Naive thymus-derived CD8-positive, alpha-beta T cell (primary cell): Measurements from ENCODE around the gene PDE4D. TPM values are rescaled to one million over a fixed set of nuclear protein-coding genes. Genes with fewer than 3 reads are reported as not detected.
"Not testable (repeated sequence)": the region's sequence is repeated elsewhere in the genome, so short reads cannot be mapped to it uniquely, and the experiment has no call there.

Experiments used
- ATAC-seq, 2 donors: fragments of 150-1000 bp; cut with Tn5 transposase in 1 of 2; sonication (Bioruptor Pico), chemical (Tn5 transposase) in 1 of 2; 1 replicate in 1 of 2; 2 replicates in 1 of 2; pipeline ENCODE4 v1.10.0; 2021; ENCODE audit warnings: mild to moderate bottlenecking in 2 of 2, moderate library complexity in 2 of 2
- POLR2A ChIA-PET: fragments of 350-600 bp; sonication (Branson Sonifier 250); formaldehyde crosslinking; loops from one replicate; lab custom pipeline; 2021; ENCODE audit warnings: antibody characterized with exemption; lab: Charles Lee
- DNase-seq, 10 donors: peaks; one replicate each; pipeline versions ENCODE4 v3.0.0 to v3.0.0-alpha.2; 2020 to 2022
- H3K27ac Mint-ChIP-seq, 10 donors: one replicate each; pipeline ENCODE4 v1.8.0; 2020 to 2022; ENCODE audit warnings: mild to moderate bottlenecking in 10 of 10, mixed read lengths in 10 of 10, moderate library complexity in 4 of 10, inconsistent platforms in 1 of 10
- H3K27me3 Mint-ChIP-seq, 5 donors: one replicate each; pipeline ENCODE4 v1.8.0; 2021 to 2022; ENCODE audit warnings: mixed read lengths in 5 of 5
- H3K36me3 Mint-ChIP-seq, 3 donors: one replicate each; pipeline ENCODE4 v1.8.0; 2020 to 2022; ENCODE audit warnings: mixed read lengths in 3 of 3, mild to moderate bottlenecking in 2 of 3, inconsistent platforms in 1 of 3
- H3K4me1 Mint-ChIP-seq, 4 donors: one replicate each; pipeline ENCODE4 v1.8.0; 2021 to 2022; ENCODE audit warnings: mixed read lengths in 4 of 4
- H3K4me3 Mint-ChIP-seq, 10 donors: one replicate each; pipeline ENCODE4 v1.8.0; 2020 to 2022; ENCODE audit warnings: mild to moderate bottlenecking in 10 of 10, mixed read lengths in 10 of 10, moderate library complexity in 6 of 10, inconsistent platforms in 1 of 10
- H3K9me3 Mint-ChIP-seq, 9 donors: one replicate each; pipeline ENCODE4 v1.8.0; 2020 to 2022; ENCODE audit warnings: mixed read lengths in 9 of 9, mild to moderate bottlenecking in 3 of 9, inconsistent platforms in 1 of 9, moderate library complexity in 1 of 9
- polyA plus RNA-seq, 3 donors: library from polyadenylated mRNA; unstranded; fragments of 300-500 nt; fragmentation: Illumina TruSeq; gene quantifications; one replicate each; pipeline ENCODE4 v1.2.3, GENCODE V29; 2021
- total RNA-seq, 8 experiments: library from RNA in 2 of 8; stranded (reverse) in 2 of 8; gene quantifications; one replicate each; pipeline ENCODE4 v1.2.3 and lab custom pipeline; 2021 to 2026

The PDE4D gene
- total and polyA plus RNA-seq, 5 experiments from 2014 or later: 5.8 to 35.9 (median 8.8) TPM

DNA sequence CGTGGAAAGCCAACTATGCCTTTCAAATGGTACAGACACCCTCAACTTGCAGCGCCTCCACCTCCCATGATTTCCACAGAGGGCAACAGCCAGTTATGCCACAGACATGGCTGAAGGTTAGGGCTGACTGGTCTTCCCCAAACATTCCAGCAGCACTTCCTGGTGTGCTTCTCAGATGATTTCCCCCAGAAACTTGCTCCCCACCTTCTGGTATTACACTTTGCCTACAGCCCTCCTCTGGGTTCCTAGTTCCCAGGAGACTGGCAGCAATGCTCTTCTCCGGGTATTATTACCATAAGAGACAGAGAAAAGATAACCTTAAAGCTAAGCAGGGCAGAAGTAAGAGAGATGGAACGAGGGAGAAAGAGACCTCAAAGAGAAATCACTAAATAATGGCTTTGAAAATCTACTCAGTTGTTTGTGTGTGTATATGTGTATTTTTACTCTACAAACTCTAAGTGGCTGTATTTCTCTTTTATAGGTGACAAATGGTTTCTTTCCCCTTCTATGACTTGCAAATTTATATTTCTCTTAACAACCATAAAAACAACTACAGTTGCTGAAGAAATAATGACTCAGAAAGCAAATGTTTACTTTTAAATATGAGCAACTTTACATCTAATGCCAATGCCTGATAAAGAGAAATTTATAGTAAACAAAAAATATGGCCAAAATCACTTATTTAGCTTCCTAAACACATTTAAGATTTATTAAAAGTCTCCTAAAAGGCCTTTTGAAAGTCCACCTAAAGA is 133.8 kb downstream of the PDE4D start:
- DNase-seq (no peak), ATAC-seq (no peak)
- H3K36me3 Mint-ChIP-seq: no peaks in the 10 kb centered on the region
- peaks cover 0 to 9% (median 0%) of the 10 kb centered on the region in 4 donors for H3K4me1 Mint-ChIP-seq
- H3K27ac Mint-ChIP-seq: no peak overlapping the region
- H3K27me3 Mint-ChIP-seq: peaks cover 0 to 4% (median 0%) of the 10 kb centered on the region in 5 donors
- no peak overlapping the region for H3K4me3 Mint-ChIP-seq
- POLR2A ChIA-PET: no interaction called here
- no peaks in the 10 kb centered on the region for H3K9me3 Mint-ChIP-seq

DNA sequence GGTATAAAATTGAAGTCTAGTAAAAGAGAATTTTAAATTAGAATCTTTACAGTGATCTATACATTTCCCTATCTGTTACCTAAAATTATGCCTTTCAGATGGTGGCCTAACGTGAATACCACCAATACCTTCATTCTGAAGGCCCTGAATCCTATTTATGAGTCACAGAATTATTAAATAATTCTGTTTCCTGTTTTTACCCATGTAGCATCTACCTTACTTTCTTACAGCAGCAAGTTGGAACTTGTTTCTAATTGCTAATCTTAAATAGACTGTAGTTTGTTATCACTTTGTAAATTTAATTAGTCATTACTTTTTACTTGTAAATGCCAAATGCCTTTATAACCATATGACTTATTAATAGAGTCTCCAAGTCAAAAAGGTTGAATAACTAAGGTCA is 135.0 kb downstream of the PDE4D start:
- Mint-ChIP-seq H3K4me1 (peaks cover 0 to 1% (median 0%) of the 10 kb centered on the region in 4 donors), H3K36me3 (no peaks in the 10 kb centered on the region), H3K9me3 (no peaks in the 10 kb centered on the region), H3K27ac (no peak overlapping the region), H3K4me3 (no peak overlapping the region), H3K27me3 (peaks cover 0 to 4% (median 0%) of the 10 kb centered on the region in 5 donors)
- DNase-seq (no peak), ATAC-seq (no peak)
- POLR2A ChIA-PET: no interaction called here

DNA sequence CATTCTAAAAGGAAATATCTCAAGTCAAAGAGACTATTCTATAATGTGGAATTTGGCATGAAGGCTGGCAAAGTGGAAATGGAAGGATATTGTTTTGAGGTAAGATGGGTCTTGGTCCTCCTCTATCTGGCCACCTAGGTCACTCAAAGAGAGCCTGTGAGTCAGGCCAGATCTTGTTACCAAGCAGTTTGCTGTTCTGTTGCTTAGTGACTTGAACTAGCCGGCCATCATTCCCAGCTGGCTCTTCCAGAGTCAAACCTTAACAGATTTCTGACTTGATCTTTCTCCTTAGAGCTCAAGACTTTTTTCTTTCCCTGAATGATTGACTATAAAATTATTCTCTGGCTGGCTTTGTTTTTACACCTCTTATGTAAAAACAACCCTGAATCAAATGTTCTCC is 136.1 kb downstream of the PDE4D start:
- Mint-ChIP-seq H3K36me3 (no peaks in the 10 kb centered on the region), H3K27me3 (peaks cover 0 to 4% (median 0%) of the 10 kb centered on the region in 5 donors), H3K4me3 (no peak overlapping the region), H3K4me1 (no peaks in the 10 kb centered on the region), H3K27ac (no peak overlapping the region), H3K9me3 (no peaks in the 10 kb centered on the region)
- ATAC-seq (no peak), DNase-seq (no peak)
- POLR2A ChIA-PET: no interaction called here

- H3K36me3 Mint-ChIP-seq: no peaks in the 10 kb centered on the region
- H3K9me3 Mint-ChIP-seq: no peaks in the 10 kb centered on the region
- ATAC-seq: no peak
- POLR2A ChIA-PET: no interaction called here
- no peak for DNase-seq
- no peak overlapping the region for H3K4me3 Mint-ChIP-seq
- H3K27me3 Mint-ChIP-seq: peaks cover 0 to 4% (median 0%) of the 10 kb centered on the region in 5 donors
- no peaks in the 10 kb centered on the region for H3K4me1 Mint-ChIP-seq
- H3K27ac Mint-ChIP-seq: no peak overlapping the region
Measured at GRCh38 chr5:59756373-59757035, 137.0 kb downstream of the PDE4D start.

- DNase-seq (no peak), ATAC-seq (no peak)
- Mint-ChIP-seq H3K27me3 (peaks cover 0 to 4% (median 0%) of the 10 kb centered on the region in 5 donors), H3K4me1 (no peaks in the 10 kb centered on the region), H3K9me3 (no peaks in the 10 kb centered on the region), H3K36me3 (no peaks in the 10 kb centered on the region), H3K27ac (no peak overlapping the region), H3K4me3 (no peak overlapping the region)
- POLR2A ChIA-PET: no interaction called here
Measured at GRCh38 chr5:59755476-59755875, 138.1 kb downstream of the PDE4D start.

DNA sequence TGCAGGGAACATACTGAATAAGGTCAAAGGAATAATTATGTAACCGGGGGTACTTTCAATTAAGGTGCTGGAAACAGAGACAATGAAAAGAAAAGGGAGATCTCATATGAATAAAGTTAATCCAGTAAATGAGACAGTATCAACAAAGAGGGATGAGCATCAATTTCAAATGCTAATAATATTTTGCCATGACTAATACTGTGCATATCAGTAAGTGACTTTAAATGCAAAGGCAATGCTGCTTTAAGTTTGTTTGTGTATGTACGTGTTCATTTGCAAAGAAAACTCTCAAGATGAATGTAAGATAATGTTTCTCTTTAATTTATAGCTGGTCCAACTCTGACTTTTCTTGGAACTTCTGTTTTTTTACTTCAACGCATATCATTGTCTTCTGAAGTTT is 139.9 kb downstream of the PDE4D start:
- Mint-ChIP-seq H3K4me3 (no peak overlapping the region), H3K4me1 (no peaks in the 10 kb centered on the region), H3K9me3 (no peaks in the 10 kb centered on the region), H3K27me3 (no peaks in the 10 kb centered on the region), H3K36me3 (no peaks in the 10 kb centered on the region), H3K27ac (no peak overlapping the region)
- ATAC-seq: no peak
- no peak for DNase-seq
- POLR2A ChIA-PET: no interaction called here

GRCh38 chr5:59749782-59750520 is 143.6 kb downstream of the PDE4D start:
- no peaks in the 10 kb centered on the region for H3K4me1 Mint-ChIP-seq
- POLR2A ChIA-PET: no interaction called here
- no peak overlapping the region for H3K4me3 Mint-ChIP-seq
- no peaks in the 10 kb centered on the region for H3K9me3 Mint-ChIP-seq
- ATAC-seq: no peak
- H3K27me3 Mint-ChIP-seq: peaks cover 0 to 7% (median 0%) of the 10 kb centered on the region in 5 donors
- DNase-seq: no peak
- H3K36me3 Mint-ChIP-seq: no peaks in the 10 kb centered on the region
- no peak overlapping the region for H3K27ac Mint-ChIP-seq

DNA sequence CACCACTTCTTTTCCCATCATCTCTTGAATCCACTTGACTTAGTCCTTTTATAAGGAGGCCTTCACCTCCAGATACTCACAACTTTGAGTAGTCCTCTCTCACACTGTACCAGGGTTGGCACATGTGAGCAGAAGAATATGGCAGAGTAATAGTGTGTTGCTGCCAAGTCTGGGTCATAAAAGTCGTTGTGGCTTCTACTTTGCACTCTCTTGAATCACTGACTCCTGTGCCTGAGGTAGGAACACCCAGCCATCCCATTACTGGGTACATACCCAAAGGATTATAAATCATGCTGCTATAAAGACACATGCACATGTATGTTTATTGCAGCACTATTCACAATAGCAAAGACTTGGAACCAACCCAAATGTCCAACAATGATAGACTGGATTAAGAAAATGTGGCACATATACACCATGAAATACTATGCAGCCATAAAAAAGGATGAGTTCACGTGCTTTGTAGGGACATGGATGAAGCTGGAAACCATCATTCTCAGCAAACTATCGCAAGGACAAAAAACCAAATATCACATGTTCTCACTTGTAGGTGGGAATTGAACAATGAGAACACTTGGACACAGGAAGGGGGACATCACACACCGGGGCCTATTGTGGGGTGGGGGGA is 145.4 kb downstream of the PDE4D start:
- H3K4me3 Mint-ChIP-seq, H3K4me1 Mint-ChIP-seq, H3K9me3 Mint-ChIP-seq, H3K27me3 Mint-ChIP-seq, POLR2A ChIA-PET, ATAC-seq, H3K27ac Mint-ChIP-seq, H3K36me3 Mint-ChIP-seq, DNase-seq: not testable (repeated sequence)

DNA sequence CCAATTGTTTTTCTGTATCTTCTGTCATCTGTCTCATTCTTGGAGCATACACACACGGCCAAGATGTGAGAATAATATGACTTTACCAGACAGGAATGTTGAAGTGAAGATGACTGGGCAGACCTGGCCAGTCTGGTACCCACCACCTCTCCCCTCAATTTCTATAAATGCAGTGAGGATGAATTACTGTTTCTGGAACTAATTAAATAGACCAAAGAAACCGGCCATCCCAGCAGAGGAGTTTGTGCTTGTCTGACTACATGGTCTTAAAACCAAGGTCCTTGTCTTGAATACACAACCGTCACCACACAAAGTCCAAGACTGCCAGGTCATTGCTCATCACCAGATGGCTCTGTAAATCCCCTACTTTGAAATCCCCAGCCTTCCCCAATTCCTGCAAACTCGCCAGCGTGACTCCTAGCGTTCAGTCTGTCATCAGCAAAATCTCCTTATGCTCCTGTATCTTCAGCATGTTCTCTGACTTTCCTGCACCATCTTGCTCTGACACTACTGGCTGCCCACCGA is 147.2 kb downstream of the PDE4D start:
- Mint-ChIP-seq H3K9me3 (no peaks in the 10 kb centered on the region), H3K36me3 (no peaks in the 10 kb centered on the region), H3K27me3 (peaks cover 0 to 7% (median 1%) of the 10 kb centered on the region in 5 donors), H3K4me3 (no peak overlapping the region), H3K4me1 (no peaks in the 10 kb centered on the region), H3K27ac (no peak overlapping the region)
- POLR2A ChIA-PET: no interaction called here
- ATAC-seq: no peak
- DNase-seq: no peak

- Mint-ChIP-seq H3K4me3 (no peak overlapping the region), H3K9me3 (no peaks in the 10 kb centered on the region), H3K4me1 (no peaks in the 10 kb centered on the region), H3K36me3 (no peaks in the 10 kb centered on the region), H3K27me3 (peaks cover 0 to 10% (median 4%) of the 10 kb centered on the region in 5 donors), H3K27ac (no peak overlapping the region)
- ATAC-seq: no peak
- POLR2A ChIA-PET: no interaction called here
- DNase-seq: no peak
Measured at GRCh38 chr5:59745415-59745863, 148.1 kb downstream of the PDE4D start.

DNA sequence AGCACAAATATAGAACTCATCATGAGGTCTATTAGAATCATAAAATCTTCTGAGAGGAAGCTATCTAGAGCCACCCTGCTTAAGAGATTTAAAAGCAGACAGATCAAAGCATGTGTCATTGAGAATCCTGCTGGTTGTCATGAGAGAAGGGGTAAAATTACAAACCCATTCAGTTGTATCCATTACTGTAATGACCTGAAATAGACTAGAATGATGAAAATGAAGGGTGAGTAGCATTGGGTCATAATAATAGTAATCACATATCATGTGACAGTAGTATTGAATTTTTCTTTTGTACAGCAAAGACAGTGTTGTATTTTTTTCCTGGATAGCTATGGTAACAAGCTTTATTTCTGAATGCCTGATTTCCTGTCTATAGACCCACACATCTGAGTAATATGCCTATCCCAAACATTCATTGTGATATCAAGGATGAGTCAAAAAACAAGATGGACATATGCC is 149.0 kb downstream of the PDE4D start:
- Mint-ChIP-seq H3K27me3 (peaks cover 0 to 10% (median 4%) of the 10 kb centered on the region in 5 donors), H3K4me3 (no peak overlapping the region), H3K36me3 (no peaks in the 10 kb centered on the region), H3K27ac (no peak overlapping the region), H3K9me3 (no peaks in the 10 kb centered on the region), H3K4me1 (no peaks in the 10 kb centered on the region)
- no peak for ATAC-seq
- POLR2A ChIA-PET: no interaction called here
- no peak for DNase-seq

- no peak overlapping the region for H3K4me3 Mint-ChIP-seq
- peaks cover 0 to 5% (median 4%) of the 10 kb centered on the region in 5 donors for H3K27me3 Mint-ChIP-seq
- no peaks in the 10 kb centered on the region for H3K4me1 Mint-ChIP-seq
- no peak overlapping the region for H3K27ac Mint-ChIP-seq
- no peaks in the 10 kb centered on the region for H3K9me3 Mint-ChIP-seq
- H3K36me3 Mint-ChIP-seq: no peaks in the 10 kb centered on the region
- POLR2A ChIA-PET: no interaction called here
- ATAC-seq (no peak), DNase-seq (no peak)
Measured at GRCh38 chr5:59741599-59741998, 151.9 kb downstream of the PDE4D start.
